GM11168 (cell line): ENCODE measurements around the gene EPHA6.

ENCODE experiments used
- in situ Hi-C: fragments of 300-500 bp; cut with MboI; formaldehyde crosslinking; loops from one replicate; pipeline ENCODE4 v1.12.0; 2022; ENCODE audit warnings: low sequenced_read_pairs; ENCODE audit not compliant: unreplicated experiment

EPHA6 gene

DNA sequence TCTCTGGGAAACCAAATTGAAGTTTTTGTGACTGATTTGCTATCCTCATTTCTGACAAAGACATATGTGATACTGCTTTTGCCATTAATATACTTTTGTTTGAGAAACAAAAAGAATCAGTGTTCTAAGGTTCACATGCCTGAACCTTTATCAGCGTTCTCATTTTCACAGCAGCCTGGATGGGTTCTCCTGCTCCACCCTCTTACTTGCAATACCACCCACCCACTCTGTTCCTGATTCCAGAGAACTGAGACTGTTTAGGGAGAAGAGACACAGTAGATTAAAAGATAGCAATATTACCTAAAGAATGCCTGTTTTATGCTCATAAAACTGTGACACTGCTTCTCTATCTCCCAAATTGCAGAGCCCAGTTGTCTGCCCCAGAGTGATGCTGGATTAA lies 924.4 kb downstream of the EPHA6 start:
- in situ Hi-C loops = no loop called here

DNA sequence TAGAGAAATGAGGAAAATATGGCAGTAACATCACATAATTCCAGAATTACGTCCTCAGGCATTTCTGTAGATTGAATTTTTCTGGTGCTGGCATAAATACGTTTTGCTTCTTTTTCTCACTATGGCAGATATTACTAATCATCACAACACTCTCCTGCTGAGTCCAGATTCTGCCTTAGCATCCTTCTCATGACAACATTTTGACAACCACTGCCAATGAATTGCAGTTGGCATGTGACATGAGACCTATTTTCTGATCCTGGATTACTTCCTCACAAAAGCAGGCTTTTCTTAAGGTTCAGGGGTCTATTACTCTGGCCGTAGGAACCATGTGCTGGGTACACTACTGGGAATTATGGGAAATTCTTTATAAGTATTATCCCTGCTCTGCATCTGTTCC lies 927.6 kb downstream of the EPHA6 start:
- in situ Hi-C loops = no loop called here

DNA sequence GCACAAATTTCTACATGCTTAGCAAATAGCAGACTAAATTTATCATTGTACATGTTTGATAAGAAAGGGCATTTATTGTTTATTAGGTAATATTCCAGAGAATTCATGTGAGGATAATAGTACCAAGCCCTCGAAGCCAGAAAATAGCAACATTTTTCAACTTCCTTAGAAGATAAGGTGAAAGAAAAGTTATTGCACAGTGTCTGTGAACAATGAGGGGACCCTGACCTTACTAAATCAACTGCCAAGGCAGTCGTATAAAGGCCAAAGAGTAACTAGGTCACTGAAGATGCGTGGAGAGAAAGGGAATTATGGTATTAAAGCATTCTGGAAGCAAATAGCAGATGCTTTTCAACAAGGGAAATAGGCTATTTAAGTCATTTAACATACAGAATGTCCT lies 929.9 kb downstream of the EPHA6 start:
- in situ Hi-C loops = no loop called here

DNA sequence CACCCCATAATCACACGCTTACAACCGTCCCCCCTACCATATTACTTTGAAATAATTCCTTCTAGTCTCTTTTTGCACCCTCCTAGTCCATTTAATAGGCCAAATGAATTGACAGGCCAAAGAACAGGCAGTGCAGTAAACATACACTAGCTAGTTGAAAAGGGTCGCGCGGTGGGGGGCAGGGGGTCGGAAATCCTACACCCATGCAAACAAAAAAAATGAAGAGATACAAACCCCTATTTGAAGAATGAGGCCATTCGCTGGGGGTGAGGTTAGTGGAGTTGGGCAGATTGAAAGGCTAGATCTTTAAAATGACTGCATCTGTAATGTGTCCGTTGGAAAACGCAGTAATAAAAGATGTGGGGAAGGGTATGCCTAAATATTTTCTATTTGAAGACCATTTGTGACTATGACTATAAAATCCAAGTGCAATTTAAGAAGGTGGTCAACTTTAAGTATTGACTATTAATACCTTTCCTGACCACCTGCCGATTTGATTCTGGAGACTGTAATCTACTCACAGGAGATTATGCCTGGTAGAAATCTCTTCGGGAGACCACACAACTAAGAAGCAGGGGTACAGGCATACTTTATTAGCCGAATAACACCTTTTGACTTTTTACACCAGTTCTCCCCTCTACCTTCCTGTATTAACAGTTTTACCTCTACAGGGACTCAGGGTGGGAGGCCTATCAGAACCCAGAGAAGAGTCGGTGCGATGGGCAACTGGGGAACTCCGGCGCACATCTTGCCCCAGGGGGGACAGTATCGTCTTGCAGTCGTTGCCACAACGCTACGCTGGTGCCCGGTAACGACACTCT lies 949.4 kb downstream of the EPHA6 start:
- in situ Hi-C loops = no loop called here

DNA sequence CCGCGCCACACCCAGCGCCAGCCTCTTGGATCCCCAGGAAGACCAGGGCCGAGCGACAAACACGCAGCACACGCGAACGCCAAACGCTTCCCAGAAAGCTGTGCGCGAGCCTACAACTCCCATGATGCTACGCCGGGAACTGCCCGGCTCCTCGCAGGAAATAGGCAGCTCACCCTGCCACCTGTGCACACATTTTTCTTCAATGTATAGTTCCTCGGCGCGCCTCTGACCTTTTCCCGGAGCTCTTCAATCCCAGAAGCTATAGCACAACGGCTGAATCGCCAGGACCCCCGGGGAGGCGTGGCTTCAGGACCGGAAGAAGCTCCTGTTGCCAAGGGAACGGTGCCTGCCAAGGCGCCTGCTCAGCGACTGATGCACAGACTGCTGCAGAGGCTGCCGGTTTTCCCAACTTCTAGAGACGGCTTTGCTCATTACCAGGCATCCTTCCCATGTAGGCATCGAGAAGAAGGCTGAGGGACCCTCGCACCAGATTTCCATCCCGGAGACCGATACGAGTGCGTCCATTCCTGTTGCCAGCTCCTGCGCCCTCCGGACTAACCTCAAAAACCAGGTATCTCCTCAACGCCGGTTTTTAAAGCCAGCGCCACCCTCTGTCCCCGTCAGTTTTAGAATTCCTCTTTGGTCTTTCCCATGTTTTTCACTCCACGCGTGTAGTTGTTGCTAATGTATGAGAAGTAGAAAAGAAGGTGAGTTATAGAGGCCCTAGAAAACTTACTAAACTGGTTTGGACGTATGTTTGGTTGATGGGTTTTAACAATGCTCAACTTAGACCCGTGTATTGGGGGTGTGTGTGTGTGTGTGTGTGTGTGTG lies 950.2 kb downstream of the EPHA6 start, which contains the start of gene ARL6:
Gene ARL6 (plus strand): TSS at position 352 of the 832 bp plus-strand sequence. CDS start 3,350 bp downstream, outside the sequence.
- in situ Hi-C loops = no loop called here

DNA sequence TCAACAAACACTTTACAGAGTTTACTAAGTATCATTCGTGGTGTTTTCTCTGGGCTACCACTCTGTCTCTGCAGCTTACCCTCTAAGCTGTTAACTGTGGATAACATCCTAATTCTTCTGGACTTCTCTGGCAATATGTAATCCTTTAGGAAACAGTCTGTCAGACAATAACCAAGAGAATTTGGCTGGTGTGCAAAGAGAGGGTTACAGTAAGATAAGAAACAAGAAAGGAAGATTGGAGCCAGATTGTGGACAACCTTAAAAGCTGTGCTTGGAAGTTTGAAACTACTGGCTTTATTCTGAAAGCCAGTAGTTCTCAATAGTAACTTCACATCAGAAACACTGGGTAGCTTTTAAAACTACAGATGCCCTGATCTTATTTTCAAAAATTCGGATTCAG lies 950.9 kb downstream of the EPHA6 start:
- in situ Hi-C loops = no loop called here

- in situ Hi-C loops = no loop called here
Observed at GRCh38 chr3:97772926-97773325, 958.5 kb downstream of the EPHA6 start.

DNA sequence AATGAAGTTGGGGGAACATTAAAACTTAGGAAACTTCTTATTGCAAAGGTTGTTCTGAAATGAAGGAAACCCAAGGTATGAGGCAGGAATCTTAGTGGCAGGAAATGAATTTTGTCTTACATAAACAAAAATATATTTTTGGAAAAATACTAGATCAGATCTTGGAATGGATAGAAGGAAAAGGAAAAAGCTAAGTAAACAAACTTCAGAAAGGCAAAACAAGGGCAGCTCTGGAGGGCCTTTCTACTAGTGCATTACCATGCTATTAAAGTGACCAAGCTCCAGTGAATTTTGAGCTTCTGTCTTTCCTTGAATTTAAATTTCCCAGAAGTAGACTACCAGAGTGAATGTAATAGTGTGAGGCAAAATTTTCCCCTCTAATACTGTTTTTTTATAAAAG lies 963.8 kb downstream of the EPHA6 start:
- in situ Hi-C loops = loop anchor here (25.0 kb wide), 1 partner anchor 559 kb away; no protein-coding TSS in a partner anchor

GRCh38 chr3:97793420-97794019 lies 979.1 kb downstream of the EPHA6 start:
- in situ Hi-C loops = loop anchor here (5.0 to 25.0 kb wide), 2 partner anchors 224 to 544 kb away; no protein-coding TSS in a partner anchor

- in situ Hi-C loops = loop anchor here (25.0 kb wide), 1 partner anchor 541 kb away; no protein-coding TSS in a partner anchor
Observed at GRCh38 chr3:97795951-97796350, 981.6 kb downstream of the EPHA6 start.
